HEK293 (cell line): Measurements from ENCODE around the gene MAP4K4.

ENCODE experiments used
- KLF1 ChIP-seq: fragments of 450-650 bp; formaldehyde crosslinking; IDR thresholded peaks from 2 replicates; pipeline ENCODE4 v1.5.1; 2016; ENCODE audit warnings: missing biosample characterization, missing genetic modification characterization
- TCF7L2 ChIP-seq: IDR thresholded peaks from 2 replicates; pipeline ENCODE4 v1.6.1; 2011; ENCODE audit warnings: low read depth, mild to moderate bottlenecking, inconsistent platforms, low read length, moderate library complexity, borderline replicate concordance
- ZEB2 ChIP-seq: fragments of 450-650 bp; formaldehyde crosslinking; IDR thresholded peaks from 2 replicates; pipeline ENCODE4 v1.5.1; 2016; ENCODE audit warnings: missing biosample characterization, missing genetic modification characterization
- ZNF670 ChIP-seq: fragments of 450-650 bp; formaldehyde crosslinking; IDR thresholded peaks from 2 replicates; pipeline ENCODE4 v1.5.1; 2016; ENCODE audit warnings: missing biosample characterization, missing genetic modification characterization, low read depth
- TF ChIP-seq, protein P1 (sequence below): fragments of 450-650 bp; formaldehyde crosslinking; IDR thresholded peaks from 2 replicates; pipeline ENCODE4 v1.5.1; 2016; ENCODE audit warnings: missing biosample characterization, missing genetic modification characterization
- TF ChIP-seq, protein P2 (sequence below): fragments of 450-650 bp; formaldehyde crosslinking; IDR thresholded peaks from 2 replicates; pipeline ENCODE4 v1.5.1; 2016; ENCODE audit warnings: missing biosample characterization, missing genetic modification characterization

DNA sequence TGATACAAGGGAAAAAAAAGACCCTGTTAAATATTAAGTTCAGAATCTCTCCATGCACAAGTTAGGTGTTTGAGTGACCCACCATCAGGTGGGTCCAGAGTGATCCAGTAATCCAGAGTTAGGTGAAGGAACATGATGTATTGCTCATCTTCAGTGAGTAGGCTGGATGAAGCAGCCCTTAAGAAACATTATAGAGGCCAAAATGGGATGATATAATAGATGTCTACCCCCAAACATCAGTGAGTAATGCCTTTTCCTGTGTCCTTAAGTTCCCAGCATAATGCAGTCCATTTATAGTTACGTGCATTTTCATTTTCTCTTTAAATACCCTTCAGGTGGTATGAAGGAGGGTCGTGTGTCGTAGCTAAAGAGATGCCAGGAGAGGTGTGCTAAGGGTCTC, 89.6 kb downstream of the MAP4K4 start:
- TF ChIP-seq KLF1 (tag by site-specific recombination) (no peak), TCF7L2 (no peak), ZEB2 (no peak), ZNF670 (tag by site-specific recombination) (no peak)
- TF ChIP-seq, protein P1, sequence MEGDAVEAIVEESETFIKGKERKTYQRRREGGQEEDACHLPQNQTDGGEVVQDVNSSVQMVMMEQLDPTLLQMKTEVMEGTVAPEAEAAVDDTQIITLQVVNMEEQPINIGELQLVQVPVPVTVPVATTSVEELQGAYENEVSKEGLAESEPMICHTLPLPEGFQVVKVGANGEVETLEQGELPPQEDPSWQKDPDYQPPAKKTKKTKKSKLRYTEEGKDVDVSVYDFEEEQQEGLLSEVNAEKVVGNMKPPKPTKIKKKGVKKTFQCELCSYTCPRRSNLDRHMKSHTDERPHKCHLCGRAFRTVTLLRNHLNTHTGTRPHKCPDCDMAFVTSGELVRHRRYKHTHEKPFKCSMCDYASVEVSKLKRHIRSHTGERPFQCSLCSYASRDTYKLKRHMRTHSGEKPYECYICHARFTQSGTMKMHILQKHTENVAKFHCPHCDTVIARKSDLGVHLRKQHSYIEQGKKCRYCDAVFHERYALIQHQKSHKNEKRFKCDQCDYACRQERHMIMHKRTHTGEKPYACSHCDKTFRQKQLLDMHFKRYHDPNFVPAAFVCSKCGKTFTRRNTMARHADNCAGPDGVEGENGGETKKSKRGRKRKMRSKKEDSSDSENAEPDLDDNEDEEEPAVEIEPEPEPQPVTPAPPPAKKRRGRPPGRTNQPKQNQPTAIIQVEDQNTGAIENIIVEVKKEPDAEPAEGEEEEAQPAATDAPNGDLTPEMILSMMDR (tag by site-specific recombination) = no peak
- TF ChIP-seq, protein P2, sequence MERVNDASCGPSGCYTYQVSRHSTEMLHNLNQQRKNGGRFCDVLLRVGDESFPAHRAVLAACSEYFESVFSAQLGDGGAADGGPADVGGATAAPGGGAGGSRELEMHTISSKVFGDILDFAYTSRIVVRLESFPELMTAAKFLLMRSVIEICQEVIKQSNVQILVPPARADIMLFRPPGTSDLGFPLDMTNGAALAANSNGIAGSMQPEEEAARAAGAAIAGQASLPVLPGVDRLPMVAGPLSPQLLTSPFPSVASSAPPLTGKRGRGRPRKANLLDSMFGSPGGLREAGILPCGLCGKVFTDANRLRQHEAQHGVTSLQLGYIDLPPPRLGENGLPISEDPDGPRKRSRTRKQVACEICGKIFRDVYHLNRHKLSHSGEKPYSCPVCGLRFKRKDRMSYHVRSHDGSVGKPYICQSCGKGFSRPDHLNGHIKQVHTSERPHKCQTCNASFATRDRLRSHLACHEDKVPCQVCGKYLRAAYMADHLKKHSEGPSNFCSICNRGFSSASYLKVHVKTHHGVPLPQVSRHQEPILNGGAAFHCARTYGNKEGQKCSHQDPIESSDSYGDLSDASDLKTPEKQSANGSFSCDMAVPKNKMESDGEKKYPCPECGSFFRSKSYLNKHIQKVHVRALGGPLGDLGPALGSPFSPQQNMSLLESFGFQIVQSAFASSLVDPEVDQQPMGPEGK (tag by site-specific recombination) = no peak
